ENCODE measurements around the gene KIF23. TPM values are rescaled to one million over a fixed set of nuclear protein-coding genes. Genes with fewer than 3 reads are reported as not detected.

Gene KIF23
- polyA plus RNA-seq, 3 donors = 33.9 to 39.0 (median 36.5) TPM

DNA sequence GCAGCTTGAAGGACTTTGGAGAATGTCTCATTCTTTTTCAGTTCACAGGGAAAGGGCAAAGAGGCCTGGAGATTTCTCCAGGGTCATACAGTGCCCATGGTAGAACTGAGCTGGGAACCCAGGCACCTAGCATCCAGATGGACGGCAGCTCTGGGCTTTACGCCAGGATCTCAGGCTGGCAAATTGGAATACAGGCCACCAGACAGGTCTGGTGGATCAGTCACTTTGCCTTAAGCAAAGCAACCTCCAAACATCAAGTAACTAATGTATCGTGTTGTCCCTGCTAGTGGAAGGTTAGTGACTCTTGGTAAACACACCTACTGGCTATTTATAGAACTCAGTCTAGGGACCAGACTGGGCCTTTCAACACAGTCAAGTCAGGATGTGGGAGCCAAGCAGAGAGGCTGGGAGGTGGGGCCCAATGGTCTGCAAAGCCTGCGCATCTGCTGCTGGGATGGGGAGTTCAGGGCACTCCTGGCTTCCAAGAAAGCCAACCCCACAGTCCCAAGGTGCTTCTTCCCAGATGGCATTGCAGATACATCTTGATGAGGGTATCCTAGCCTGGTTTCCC lies 68.6 kb downstream of the KIF23 start:
- DNase-seq (ENCODE audit: low read depth in 3 of 3, low spot score in 2 of 3) = no peak

DNA sequence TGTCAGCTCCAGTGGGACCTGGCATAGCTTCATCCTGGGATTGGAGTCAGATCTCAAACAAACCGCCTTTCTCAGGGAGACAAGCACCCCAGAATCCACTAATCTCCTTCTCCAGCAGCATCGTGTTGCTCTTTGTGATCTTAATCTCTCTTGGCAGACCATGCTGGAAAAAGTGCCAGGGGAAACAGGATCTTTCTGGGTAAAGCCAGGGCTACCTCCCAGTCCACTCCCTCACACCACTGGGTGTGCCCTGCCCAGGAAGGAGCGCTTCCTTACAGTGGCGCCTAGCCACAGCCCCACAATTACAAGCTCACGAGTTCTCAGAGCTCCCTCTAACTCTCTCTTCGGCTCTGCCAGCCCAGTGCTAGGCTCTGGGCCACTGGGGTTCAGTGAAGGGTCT lies 70.7 kb downstream of the KIF23 start:
- no peak for DNase-seq (ENCODE audit: low read depth in 3 of 3, low spot score in 2 of 3)

DNA sequence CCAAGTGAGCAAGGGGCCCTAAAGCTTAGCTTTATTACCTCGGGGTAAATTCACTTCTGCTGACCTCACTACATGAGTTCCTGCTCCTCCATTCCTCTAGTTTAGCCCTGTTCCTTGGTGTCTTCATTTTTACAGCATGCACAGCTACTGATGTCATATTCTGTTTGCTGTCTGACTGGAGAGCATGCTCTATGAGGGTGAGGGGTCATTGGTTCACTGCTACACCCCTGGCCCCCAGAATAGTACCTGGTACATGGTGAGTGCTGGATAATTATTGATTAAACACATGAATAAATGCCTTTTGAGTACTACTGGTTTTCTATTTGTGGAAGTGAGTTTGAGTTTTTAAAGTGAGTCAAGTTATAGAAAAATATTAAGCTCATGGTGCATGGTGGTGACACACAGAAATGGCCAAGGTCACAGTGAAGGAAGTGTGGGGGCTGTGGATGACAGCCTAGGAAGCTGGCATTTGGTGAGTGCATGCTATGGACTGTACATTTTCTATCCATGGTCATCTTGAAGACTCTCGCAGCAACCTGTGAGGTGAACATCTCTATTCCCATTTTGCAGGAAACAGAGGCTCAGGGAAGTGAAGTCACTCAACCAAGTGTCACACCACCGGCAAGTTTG lies 72.4 kb downstream of the KIF23 start:
- DNase-seq (ENCODE audit: low read depth in 3 of 3, low spot score in 2 of 3) = no peak

DNA sequence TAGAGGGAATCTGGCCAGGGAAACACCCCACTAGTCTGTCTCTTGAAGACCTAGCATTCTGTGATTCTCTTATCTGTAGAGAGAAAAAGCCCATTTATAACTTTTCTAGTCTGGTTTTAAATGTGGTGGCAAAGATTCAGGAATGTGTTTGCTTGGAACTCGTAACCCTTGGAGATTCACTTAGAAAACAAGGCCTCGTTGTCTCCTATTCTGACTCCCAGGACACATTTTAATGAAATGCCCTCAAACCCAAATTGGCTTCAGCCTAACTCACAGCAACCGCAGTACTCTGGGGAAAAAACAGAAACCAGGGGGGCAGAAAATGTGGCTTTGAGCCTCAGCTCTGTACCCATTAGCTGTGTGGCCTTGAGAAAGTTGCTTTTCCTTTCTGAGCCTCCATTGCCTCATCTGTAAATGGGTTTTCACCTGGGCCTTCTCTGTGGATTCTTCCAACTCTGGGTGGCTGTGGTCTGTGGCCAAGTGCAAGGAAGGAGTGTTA lies 75.0 kb downstream of the KIF23 start:
- no peak for DNase-seq (ENCODE audit: low read depth in 3 of 3, low spot score in 2 of 3)

DNA sequence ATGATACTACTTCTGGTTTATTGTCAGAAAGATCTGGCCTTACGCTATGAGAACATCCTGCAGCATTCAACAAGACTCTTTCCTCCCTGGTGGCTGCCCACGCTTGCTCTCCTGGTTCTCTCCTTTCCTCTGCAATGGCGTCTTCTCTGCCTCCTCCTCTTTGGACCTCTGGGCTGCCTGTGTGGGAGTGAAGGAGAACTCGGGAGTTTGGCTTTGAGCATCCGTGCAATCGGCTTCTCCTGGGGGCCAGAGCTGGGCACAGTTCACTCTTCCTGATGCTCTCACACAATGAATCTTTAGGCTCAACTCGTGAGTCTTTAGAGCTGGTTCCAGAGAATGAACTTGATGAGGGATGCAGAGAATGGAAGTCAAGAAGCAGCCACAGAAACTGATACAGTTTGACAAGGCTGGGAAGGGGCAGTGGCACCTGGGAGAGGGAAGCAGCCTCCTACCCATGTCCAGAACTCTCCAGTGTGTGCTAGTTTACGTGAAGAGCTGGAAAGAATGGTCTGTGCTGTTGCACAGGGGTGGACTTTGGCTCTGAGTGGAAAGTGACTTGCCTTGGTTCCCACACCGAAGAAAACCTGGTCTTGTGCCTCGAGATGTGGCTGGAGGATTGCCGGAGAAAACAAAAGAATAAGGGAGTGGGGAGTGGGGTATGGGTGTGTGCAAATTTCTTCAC lies 76.3 kb downstream of the KIF23 start:
- DNase-seq (ENCODE audit: low read depth in 3 of 3, low spot score in 2 of 3) = no peak

DNA sequence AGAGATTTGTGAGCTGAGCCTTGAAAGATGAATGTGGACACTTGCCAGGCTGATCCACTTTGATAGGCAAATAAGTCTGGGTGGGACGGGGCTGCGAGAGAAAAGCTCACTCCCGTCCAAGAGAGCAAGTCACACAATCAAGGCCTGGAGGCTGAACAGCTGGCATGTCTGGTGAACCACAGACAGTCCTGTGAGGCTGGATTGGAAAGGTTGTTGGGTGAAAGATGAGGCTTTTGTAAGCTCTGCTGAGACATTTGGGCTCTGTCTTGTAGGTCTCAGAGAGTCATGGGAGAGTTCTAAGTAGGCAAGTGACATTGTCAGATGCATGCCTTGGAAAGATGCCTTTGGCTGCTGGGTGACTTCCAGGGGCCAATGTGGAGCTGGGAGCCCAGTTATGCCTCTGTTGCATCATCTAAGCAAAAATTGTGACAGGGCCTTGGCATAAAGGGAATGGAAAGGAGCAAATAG lies 76.9 kb downstream of the KIF23 start:
- no peak for DNase-seq (ENCODE audit: low read depth in 3 of 3, low spot score in 2 of 3)

DNA sequence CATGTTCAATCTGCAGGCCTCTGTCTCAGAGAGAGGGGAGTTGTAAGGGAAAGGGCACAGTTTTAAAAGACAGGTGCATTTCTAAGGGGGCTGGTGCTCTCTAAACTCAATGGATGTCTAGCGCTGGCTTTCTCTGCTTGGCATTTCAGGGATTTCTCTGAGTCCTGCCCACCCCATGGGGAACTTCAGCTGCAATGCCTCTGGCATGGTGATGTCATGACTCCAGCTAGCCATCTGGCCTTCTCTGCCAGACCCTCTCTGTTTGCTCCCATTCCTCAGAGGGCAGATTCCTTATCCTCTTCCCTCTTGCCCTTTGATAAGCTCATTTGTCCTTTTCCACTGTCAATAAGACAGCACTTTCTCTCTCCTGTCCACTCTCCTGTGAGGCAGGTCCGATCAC lies 79.3 kb downstream of the KIF23 start:
- no peak for DNase-seq (ENCODE audit: low read depth in 3 of 3, low spot score in 2 of 3)

DNA sequence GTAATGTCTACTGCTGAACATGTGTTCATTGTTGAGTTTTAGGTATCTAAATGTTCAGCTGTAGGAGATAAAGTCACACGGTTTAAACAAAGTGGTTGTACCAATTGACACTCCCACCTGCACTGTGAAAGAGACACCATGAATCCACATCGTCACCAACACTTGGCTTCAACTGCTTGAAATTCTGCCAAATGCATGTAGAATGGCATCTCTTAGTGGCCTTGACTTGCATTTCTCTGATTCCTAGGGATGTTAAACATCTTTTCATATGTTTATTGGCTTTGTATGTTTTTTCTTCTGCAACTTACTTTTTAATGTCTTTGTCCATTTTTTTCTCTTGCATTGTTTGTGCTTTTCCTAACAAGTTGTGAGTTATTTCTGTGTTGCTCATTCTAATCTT lies 81.9 kb downstream of the KIF23 start:
- DNase-seq (ENCODE audit: low read depth in 3 of 3, low spot score in 2 of 3) = no peak

DNA sequence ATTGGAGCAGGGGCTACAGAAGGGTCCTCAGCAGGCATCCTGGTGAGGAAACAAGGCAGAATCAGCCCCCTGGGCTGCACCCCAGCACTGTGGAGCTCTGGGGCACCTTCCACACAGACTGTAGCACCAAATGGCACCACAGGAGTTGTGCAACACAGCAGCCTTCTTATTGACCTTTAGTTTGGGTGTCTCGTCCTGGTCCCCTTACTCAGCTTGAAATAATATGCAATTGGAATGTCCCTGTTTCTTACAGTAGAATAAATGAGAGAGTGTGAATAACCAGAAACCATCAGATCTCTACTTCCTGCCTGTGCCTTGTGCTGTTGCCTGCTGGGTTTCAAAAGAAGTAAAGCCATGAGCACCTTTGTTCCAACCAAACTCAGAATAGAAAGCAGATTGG lies 82.9 kb downstream of the KIF23 start:
- no peak for DNase-seq (ENCODE audit: low read depth in 3 of 3, low spot score in 2 of 3)

DNA sequence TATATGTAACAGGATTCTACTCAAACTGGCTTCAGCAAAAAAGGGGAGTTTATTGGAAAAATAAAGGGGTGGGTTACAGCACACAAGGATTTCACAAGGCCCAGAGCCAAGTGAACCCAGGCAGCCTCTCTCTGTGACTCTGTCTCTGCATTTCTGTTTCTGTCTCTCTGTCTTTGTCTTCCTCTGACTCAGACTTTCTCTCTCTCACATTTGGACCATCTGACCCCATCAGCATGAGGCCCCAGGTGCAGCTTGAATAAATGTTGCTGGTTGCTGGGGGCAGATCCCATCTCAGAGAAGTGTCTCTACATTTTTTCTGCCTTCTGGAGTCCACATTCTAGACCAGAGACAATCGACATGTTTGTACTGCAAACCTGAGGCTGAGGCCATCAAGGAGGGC lies 83.5 kb downstream of the KIF23 start:
- DNase-seq (ENCODE audit: low read depth in 3 of 3, low spot score in 2 of 3) = no peak

Other genes with a start within 250 kb of the KIF23 start
- gene PAQR5, start 115.4 kb upstream of the KIF23 start, polyA plus RNA-seq (ENCODE audit: insufficient read length in 3 of 3) = 10 to 100 TPM; 31.1 to 33.8 (median 33.2) TPM
- 1,000 to 10,000 TPM; 1,166 to 1,432 (median 1,332) TPM for gene RPLP1, start 38.5 kb downstream of the KIF23 start, polyA plus RNA-seq (ENCODE audit: insufficient read length in 3 of 3)